Osteocyte (in vitro differentiated cells): ENCODE data around the gene PCDH17. TPM values are rescaled to one million over a fixed set of nuclear protein-coding genes. Genes with fewer than 3 reads are reported as not detected.

Experiments used
- DNase-seq: peaks from one replicate; pipeline ENCODE4 v3.0.0; 2021; ENCODE audit warnings: mixed read lengths; ENCODE audit not compliant: unreplicated experiment; ENCODE audit errors: extremely low spot score
- H3K27ac Mint-ChIP-seq: one replicate; pipeline ENCODE4 v1.8.0; 2021; ENCODE audit warnings: mild to moderate bottlenecking, mixed read lengths; ENCODE audit not compliant: unreplicated experiment
- H3K27me3 Mint-ChIP-seq: one replicate; pipeline ENCODE4 v1.8.0; 2021; ENCODE audit warnings: mixed read lengths; ENCODE audit not compliant: unreplicated experiment
- H3K36me3 Mint-ChIP-seq: one replicate; pipeline ENCODE4 v1.8.0; 2021; ENCODE audit warnings: mixed read lengths; ENCODE audit not compliant: unreplicated experiment
- H3K4me1 Mint-ChIP-seq: one replicate; pipeline ENCODE4 v1.8.0; 2021; ENCODE audit warnings: mixed read lengths; ENCODE audit not compliant: unreplicated experiment
- H3K4me3 Mint-ChIP-seq: one replicate; pipeline ENCODE4 v1.8.0; 2021; ENCODE audit warnings: mild to moderate bottlenecking, moderate library complexity, mixed read lengths; ENCODE audit not compliant: unreplicated experiment
- H3K9me3 Mint-ChIP-seq: one replicate; pipeline ENCODE4 v1.8.0; 2021; ENCODE audit warnings: mixed read lengths; ENCODE audit not compliant: unreplicated experiment
- total RNA-seq: library from RNA; stranded (reverse); gene quantifications from 2 replicates; pipeline ENCODE4 v1.2.1, GENCODE V29; 2021
- TF ChIP-seq, protein P1 (sequence below): fragments of 200-600 bp; sonication (generic); IDR thresholded peaks from 2 replicates; pipeline ENCODE4 v1.5.0; 2021; ENCODE audit warnings: antibody characterized with exemption, mild to moderate bottlenecking, moderate library complexity

The PCDH17 gene
- total RNA-seq, 1 donor from 2014 or later: 0.62 TPM

DNA sequence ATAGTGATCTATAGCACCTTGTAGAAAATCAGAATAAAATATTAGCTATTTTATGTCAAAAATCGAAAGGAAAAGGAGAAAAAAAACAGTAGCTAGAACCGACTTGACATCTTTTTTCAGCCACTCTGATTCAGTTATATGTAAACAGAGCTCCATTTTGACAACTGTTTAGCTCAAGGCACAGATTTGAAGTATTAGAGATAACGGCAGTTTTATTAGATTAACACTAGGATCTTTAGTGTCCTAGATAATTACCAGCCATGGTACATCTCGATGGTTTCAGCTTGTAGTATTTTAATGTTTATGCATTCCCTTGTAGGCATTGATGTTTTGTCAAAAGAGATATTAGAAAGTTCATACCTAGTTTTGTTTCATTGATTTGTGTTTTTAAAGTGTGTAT, 67.3 kb downstream of the PCDH17 start:
- H3K4me3 Mint-ChIP-seq: no peak overlapping the region

DNA sequence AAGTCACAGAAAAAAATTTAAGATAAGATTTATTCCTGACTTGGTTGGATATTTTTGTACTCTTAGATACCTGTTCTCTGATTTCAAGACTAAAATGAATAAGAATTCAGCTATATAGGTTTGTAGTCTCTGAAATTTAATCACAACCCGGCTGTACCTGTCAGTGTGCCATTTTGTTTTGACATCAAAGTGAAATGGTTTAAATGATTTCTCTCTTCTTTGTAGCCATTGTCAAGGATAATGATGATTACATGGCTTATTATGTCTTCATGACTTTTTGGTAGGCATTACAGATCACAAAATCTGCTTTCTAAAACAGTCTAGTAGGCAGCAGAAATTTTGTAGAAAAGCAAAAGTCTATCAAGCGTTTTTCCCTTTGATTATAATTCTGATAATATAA, 72.5 kb downstream of the PCDH17 start:
- Mint-ChIP-seq H3K36me3 (no peaks in the 10 kb centered on the region), H3K9me3 (no peaks in the 10 kb centered on the region), H3K4me1 (no peaks in the 10 kb centered on the region), H3K4me3 (no peak overlapping the region), H3K27ac (no peak overlapping the region), H3K27me3 (no peaks in the 10 kb centered on the region)
- DNase-seq: no peak
- TF ChIP-seq, protein P1, sequence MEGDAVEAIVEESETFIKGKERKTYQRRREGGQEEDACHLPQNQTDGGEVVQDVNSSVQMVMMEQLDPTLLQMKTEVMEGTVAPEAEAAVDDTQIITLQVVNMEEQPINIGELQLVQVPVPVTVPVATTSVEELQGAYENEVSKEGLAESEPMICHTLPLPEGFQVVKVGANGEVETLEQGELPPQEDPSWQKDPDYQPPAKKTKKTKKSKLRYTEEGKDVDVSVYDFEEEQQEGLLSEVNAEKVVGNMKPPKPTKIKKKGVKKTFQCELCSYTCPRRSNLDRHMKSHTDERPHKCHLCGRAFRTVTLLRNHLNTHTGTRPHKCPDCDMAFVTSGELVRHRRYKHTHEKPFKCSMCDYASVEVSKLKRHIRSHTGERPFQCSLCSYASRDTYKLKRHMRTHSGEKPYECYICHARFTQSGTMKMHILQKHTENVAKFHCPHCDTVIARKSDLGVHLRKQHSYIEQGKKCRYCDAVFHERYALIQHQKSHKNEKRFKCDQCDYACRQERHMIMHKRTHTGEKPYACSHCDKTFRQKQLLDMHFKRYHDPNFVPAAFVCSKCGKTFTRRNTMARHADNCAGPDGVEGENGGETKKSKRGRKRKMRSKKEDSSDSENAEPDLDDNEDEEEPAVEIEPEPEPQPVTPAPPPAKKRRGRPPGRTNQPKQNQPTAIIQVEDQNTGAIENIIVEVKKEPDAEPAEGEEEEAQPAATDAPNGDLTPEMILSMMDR: no peak

More for the DNA sequence above, 67.3 kb downstream of the PCDH17 start:
- Mint-ChIP-seq H3K9me3 (no peaks in the 10 kb centered on the region), H3K4me1 (no peaks in the 10 kb centered on the region), H3K27ac (no peak overlapping the region), H3K27me3 (peaks cover 6% of the 10 kb centered on the region), H3K36me3 (no peaks in the 10 kb centered on the region)
- TF ChIP-seq, protein P1: no peak
- no peak for DNase-seq

DNA sequence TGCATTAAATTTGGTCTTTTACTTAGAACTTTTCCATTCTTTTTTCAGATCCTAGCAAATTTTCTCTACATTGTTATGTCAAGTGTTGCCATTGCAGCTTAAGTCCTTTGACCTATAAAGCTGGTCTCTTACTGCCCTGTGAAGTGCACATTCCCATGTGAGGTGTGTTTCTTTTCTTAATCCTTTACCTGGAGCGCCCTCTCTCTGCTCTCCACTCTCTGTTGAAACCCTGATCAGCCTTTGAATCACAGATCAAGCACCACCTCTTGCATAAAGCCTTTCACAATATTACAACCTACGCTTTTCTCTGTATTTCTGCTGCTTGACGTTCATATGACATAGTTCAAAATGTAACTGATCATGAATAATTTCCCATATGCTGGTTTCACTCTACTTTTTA, 84.8 kb downstream of the PCDH17 start:
- no peaks in the 10 kb centered on the region for H3K27me3 Mint-ChIP-seq
- no peaks in the 10 kb centered on the region for H3K36me3 Mint-ChIP-seq
- no peak overlapping the region for H3K27ac Mint-ChIP-seq
- no peak overlapping the region for H3K4me3 Mint-ChIP-seq
- no peaks in the 10 kb centered on the region for H3K9me3 Mint-ChIP-seq
- DNase-seq: no peak
- H3K4me1 Mint-ChIP-seq: no peaks in the 10 kb centered on the region
- TF ChIP-seq, protein P1: peak; percentile 7

DNA sequence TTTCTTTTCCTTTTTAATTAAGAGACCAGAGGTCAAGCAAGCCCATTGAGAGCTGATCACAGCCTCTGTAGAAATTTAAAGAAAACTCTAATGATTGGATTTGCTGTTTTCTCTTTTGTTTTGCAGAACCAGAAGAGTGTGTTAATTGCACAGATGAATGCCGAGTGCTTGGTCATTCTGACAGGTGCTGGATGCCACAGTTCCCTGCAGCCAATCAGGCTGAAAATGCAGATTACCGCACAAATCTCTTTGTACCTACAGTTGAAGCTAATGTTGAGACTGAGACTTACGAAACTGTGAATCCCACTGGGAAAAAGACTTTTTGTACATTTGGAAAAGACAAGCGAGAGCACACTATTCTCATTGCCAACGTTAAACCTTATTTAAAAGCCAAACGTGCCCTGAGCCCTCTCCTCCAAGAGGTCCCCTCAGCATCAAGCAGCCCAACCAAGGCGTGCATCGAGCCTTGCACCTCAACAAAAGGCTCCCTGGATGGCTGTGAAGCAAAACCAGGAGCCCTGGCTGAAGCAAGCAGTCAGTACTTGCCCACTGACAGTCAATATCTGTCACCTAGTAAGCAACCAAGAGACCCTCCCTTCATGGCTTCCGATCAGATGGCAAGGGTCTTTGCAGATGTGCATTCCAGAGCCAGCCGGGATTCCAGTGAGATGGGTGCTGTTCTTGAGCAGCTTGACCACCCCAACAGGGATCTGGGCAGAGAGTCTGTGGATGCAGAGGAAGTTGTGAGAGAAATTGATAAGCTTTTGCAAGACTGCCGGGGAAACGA, 93.1 kb downstream of the PCDH17 start:
- Mint-ChIP-seq H3K4me1 (no peaks in the 10 kb centered on the region), H3K36me3 (no peaks in the 10 kb centered on the region), H3K4me3 (no peak overlapping the region), H3K27me3 (peaks cover 7% of the 10 kb centered on the region), H3K9me3 (no peaks in the 10 kb centered on the region), H3K27ac (no peak overlapping the region)
- TF ChIP-seq, protein P1: no peak
- no peak for DNase-seq

DNA sequence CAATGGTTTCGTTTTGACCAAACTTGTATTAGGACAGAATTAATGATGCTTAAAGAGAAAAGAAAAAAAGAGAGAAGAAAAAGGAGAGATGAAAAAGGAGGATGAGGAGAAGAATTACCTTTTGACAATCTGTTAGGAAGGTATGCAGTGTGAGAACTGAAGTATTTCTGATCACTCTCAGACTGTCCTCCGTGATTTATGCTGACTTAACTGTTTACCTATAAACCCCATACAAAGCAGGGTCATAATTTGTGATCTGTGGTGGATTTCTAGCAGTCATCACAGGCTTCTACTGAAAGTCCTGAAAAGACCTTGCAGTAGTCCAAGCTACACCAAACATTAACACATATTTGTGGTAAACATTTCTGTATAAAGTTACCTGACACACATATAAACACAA, 93.9 kb downstream of the PCDH17 start:
- Mint-ChIP-seq H3K27me3 (peaks cover 7% of the 10 kb centered on the region), H3K4me1 (no peaks in the 10 kb centered on the region), H3K27ac (no peak overlapping the region), H3K9me3 (no peaks in the 10 kb centered on the region), H3K4me3 (no peak overlapping the region), H3K36me3 (no peaks in the 10 kb centered on the region)
- no peak for DNase-seq
- TF ChIP-seq, protein P1: no peak
